Eye (tissue), 1 donor: ENCODE data around the gene PTCH1.

Experiments
- DNase-seq: peaks from one replicate; pipeline ENCODE4 v3.0.0-alpha.2; 2015

Gene PTCH1

GRCh38 chr9:95511952-95512708 is 4.6 kb downstream of the PTCH1 start:
- peak; percentile 82 for DNase-seq

- DNase-seq = no peak
These were observed 5.2 kb downstream of the PTCH1 start for GRCh38 chr9:95511616-95511931.

- peak; percentile 97 for DNase-seq
These were observed 5.8 kb downstream of the PTCH1 start for GRCh38 chr9:95510709-95511615.

GRCh38 chr9:95509851-95510708 is 6.7 kb downstream of the PTCH1 start:
- no peak for DNase-seq

- DNase-seq = peak; percentile 98
These were observed 7.6 kb downstream of the PTCH1 start for GRCh38 chr9:95508968-95509850.

- DNase-seq = no peak
These were observed 8.4 kb downstream of the PTCH1 start for GRCh38 chr9:95508242-95508967.

GRCh38 chr9:95507464-95508241 is 9.1 kb downstream of the PTCH1 start:
- peak; percentile 84 for DNase-seq

- DNase-seq = no peak
These were observed 9.9 kb downstream of the PTCH1 start for GRCh38 chr9:95506678-95507463.

- DNase-seq = no peak
These were observed 10.4 kb downstream of the PTCH1 start for GRCh38 chr9:95506428-95506677.

GRCh38 chr9:95505717-95506427 is 10.9 kb downstream of the PTCH1 start:
- DNase-seq = peak; percentile 89

GRCh38 chr9:95505072-95505716 is 11.6 kb downstream of the PTCH1 start:
- DNase-seq = peak; percentile 55

GRCh38 chr9:95504053-95504963 is 12.5 kb downstream of the PTCH1 start:
- no peak for DNase-seq

GRCh38 chr9:95503369-95503768 is 13.4 kb downstream of the PTCH1 start:
- DNase-seq = no peak

GRCh38 chr9:95502248-95502647 is 14.5 kb downstream of the PTCH1 start:
- no peak for DNase-seq

- DNase-seq = no peak
These were observed 16.9 kb downstream of the PTCH1 start for GRCh38 chr9:95499847-95500246.

- DNase-seq = no peak
These were observed 17.6 kb downstream of the PTCH1 start for GRCh38 chr9:95499046-95499676.

GRCh38 chr9:95498641-95499040 is 18.1 kb downstream of the PTCH1 start:
- no peak for DNase-seq
